ENCODE results near the gene ZNF354C.
A peak's percentile ranks its signal among the peaks of the same experiment; 100 is the strongest.
"Not testable (repeated sequence)": the region's sequence is repeated elsewhere in the genome, so short reads cannot be mapped to it uniquely, and the experiment has no call there.

The ZNF354C gene

DNA sequence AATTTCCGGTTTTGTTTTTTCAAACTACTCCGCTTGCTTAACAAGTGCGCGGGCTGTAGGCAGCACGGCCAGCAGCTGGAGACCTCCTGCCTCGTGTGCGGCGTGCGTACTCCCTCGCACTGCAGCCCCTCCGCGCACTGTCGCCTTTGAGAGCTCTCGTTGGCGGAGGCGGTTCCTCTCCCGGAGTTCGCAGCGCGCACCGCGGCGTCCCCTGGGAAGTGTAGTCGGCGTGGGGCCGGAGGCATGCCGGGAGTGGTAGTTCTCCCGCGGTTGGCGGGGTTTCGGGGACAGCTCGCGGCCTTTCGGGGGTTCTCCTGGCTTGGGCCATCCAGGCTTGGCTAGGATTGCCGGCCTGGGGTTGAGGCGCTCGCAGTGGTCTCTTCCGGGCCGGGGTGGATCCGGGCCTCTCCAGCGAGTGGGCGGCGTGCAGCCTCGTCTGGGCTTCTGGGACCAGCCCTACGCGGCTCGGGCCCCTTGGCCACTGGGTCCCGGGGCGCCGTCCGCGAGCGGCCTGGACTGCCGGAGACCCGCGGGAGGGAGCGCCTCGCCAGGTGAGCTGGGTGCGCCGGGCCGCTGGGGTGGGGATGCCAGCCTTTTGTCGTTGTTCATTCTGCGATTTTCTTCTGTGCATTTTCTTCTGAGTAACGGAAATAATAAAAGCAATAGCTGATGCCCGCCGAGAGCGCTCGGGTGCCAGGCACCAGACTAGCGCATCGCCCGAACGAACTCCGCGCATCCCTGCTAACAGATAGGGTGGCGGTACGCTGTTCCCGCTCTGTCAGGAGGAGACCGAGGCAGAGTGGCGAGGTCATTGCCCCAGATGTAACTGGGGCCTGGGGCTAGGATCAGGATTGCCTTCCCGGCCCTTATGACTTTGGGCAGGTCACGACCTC, at the start of gene ZNF354C:
Gene ZNF354C, plus strand, starts transcription at position 258 of the 893 bp plus-strand sequence. CDS start 1,696 bp downstream, outside the sequence.
- peak in 55 of 56 donors; percentile 18 to 93 (median 81) for DNase-seq

DNA sequence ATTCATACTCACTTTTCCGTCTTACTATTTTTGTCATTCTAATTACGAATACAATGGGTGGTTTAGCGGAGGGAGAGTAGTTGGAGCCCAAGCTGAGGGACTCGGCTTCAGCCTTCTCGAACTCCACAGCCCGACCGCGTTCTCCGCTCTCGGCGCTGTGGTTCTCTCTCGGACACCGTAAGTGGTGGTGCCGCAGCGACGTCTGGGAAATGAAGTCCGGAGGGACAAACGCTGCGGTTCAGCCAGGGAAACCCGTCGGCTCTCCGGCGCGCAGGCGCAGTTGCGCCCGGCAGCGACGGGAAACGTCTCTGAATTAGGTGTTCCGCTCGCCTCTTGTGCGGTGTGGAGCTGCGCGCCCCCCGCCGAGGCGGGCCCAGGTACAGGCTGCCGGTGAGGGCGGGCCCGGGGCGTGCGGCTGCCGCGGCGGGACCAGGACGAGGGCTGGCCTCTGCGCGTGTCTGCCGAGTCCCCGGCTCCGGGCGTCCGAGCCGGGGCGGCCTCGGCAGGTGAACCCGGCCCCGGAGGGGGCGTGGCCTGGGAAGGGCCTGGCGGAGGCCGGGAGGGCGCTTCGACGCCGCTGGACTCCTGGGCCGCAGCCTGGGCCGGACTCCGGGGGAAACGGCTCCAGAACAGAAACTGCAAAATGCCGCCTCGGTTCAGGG, 36.5 kb upstream of the ZNF354C start, which contains the start of gene ZNF879:
Gene ZNF879, plus strand, starts transcription at position 277 of the 662 bp plus-strand sequence. CDS start 1,201 bp downstream, outside the sequence.
- peak; percentile 51 to 97 (median 91) for DNase-seq

DNA sequence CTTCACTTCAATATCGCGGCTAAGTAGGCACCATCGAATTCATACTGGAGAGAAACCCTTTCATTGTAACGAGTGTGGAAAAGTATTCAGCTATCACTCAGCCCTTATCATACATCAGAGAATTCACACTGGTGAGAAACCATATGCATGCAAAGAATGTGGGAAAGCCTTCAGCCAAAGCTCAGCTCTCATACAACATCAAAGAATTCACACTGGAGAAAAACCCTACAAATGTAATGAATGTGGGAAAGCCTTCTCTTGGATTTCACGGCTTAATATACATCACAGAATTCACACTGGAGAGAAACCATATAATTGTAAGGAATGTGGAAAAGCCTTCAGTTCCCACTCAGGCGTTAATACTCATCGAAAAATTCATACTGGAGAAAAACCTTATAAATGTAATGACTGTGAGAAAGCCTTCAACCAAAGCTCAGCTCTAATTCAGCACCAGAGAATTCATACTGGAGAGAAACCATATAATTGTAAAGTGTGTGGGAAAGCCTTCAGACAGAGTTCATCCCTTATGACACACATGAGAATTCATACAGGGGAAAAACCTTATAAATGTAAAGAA, 27.1 kb upstream of the ZNF354C start:
- DNase-seq = no peak

DNA sequence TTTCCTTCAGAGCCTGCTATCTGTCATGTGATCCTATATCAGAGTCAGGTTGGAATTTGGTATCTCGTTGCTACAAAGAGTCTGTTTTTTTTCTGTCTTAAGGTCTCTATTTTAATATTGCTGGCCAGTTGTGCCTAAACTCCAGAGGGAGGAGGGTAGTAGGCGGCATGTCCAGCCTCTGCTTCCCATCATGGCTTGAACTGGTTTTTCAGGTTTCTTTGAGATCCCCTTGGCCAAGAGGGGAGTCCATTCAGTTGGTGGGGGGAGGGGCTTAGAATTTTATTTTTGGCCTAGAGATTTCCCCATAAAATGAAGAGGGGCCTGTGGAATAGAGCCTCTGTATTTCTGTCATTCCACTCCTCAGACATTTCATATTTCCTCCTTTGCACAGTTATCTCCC, 15.4 kb upstream of the ZNF354C start:
- DNase-seq = no peak

DNA sequence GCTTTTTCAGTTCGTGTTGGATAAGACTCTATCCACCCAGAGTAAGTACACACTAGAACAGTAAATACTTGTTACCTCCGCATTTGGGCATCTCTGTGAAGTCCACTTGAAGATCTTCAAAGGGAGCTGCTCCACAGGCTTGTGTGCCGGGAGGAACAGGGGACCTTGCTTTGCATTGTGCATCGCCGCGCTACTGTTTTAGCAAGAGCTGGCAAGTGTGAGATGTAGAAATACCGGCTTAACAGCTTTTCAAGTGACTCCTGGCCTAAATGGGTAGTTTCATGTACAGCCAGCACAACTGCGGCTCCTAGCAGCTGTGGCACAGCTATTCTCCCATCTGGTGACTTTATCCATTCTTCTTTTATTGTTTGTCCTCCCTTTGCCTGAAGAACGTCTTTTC, 8.4 kb upstream of the ZNF354C start:
- DNase-seq = no peak

DNA sequence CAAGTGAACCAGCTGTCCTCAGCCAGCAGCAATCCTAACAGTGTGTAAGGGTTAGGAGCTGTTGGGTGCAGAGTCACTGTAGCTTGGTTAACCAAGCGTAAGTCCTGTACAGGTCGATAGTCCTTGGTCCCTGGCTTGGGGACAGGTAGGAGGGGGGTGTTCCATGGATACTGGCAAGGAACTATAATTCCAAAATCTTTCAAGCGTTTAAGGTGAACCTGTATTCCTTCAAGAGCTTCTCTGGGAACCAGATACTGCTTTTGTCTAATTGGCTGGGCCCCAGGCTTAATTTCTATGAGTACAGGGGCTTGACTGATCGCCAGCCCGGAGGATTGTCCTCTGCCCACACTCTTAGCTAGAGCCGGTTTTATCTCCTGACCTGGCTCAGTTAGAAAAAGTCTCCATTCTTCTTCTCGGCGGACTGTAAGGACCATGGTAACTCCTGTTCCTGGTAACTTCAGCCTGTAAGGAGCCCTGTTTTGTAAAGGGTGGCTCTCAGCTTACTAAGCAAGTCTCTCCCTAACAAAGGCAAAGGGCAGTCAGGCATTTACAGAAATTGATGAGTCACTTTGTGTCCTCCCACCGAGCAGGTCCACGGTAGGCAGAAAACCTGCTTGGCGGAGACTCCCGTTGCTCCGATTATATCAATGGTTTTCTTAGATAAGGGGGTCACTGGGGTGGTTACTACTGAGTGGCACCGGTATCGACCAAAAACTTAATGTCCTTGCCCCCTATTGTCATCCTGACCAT, 6.0 kb upstream of the ZNF354C start:
- DNase-seq = no peak

DNA sequence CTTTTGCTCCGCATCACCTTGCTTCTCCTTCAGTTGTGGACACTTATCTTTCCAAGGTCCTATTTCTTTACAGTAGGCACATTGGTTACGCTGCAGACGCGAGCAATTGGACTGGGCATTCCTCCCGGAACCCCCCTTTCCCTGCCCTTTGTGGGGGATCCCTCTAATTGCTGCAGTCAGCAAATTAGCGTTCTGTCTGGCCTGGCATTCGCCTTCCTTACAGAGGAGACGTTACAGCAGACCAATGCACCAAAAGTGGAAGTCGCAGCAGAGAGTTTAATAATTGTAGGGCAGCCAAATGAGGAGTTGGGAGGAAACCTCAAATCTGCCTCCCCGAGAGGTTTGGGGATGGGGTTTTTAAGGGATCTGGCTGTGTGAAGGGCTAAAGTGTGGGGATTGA, 5.3 kb upstream of the ZNF354C start:
- no peak for DNase-seq

DNA sequence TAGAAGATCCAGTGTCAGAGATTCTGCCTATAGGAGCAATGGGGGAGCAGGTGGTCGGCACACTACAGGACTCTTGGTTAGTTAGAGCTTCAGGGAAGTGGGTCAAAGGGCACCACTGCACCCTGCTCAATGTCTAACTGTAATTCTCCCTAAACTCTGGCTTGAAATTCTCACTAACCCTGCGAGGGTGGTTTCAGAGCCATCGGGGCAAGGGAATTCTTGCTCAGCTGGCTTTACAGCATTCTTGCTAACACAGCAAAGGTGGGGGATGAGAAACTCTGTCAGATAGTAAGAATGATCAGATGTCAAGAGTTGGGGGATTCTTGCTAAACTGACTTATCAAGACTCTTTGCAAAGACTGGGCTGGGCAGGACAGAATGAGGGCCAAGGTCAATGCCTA, 4.7 kb upstream of the ZNF354C start:
- no peak for DNase-seq

DNA sequence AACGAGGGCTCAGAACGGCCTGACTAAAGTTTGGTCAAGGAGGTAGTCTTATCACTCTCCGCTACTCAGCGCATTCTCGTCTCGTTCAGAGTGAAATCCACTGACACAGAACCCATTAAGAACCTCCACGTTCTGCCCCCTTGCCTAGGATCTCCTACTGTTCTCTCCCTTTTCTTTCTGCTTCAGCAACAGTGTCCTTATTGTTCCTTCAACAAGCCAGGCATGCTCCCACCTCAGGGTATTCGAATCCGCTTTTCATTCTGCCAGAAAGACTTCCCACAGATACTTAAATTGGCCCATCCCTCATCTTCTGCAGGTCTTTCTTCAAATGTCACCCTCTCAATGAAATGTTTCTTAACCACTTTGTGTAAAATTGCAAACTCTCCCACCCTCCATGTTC, 4.3 kb upstream of the ZNF354C start:
- no peak for DNase-seq

DNA sequence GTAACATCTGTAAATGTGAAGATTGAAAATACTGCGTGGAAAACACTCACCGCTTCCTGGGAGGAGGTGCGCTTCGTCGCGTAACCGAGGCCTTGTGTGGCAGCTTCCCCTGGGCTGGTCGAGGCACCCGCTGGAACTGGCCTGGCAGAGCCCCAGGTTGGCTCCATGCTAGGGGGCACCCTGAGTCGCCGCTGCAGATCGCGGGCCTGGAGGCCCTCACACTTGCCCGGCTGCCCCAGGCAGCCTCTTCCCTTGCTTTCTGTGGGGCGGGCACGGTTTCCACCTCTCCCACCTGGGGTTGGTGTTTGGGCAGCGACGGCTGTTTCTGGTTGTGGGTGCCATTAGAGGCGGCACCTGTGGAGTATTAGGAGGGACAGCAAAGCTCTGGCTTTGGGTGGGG, 852 bp downstream of the ZNF354C start:
- no peak for DNase-seq

DNA sequence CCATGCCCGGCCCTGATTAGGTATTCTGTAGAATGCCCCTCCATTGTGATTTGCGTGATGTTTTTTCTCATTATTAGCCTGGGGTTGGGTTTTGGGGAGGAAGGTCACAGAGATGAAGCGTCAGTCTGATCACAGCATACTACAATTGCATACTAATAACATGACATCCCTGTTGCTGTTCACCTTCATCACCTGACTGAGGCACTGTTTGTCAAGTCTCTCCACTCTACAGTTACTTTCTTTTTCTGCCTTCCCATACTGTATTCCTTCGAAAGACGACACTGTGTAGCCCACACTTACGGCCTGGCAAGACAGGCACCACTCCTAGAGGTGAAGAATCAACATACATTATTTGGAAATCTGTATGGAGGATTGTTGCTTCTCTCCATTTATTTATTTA, 5.5 kb downstream of the ZNF354C start:
- DNase-seq = no peak

DNA sequence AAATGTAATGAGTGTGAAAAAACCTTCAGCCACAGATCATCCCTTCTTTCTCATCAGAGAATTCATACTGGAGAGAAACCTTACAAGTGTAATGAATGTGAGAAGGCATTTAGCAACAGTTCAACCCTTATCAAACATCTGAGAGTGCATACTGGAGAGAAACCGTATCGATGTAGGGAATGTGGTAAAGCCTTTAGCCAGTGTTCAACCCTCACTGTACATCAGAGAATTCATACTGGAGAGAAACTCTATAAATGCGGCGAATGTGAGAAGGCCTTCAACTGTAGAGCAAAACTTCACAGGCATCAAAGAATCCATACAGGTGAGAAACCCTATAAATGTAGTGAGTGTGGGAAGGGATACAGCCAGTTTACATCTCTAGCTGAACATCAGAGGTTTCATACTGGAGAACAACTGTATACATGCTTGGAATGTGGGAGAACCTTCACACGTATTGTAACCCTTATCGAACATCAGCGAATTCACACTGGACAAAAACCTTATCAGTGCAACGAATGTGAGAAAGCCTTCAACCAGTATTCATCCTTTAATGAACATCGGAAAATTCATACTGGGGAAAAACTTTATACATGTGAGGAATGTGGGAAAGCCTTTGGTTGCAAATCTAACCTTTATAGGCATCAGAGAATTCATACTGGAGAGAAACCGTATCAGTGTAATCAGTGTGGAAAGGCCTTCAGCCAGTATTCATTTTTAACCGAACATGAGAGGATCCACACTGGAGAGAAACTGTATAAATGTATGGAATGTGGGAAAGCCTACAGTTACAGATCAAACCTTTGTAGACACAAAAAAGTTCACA, 19.2 kb downstream of the ZNF354C start:
- DNase-seq = no peak

DNA sequence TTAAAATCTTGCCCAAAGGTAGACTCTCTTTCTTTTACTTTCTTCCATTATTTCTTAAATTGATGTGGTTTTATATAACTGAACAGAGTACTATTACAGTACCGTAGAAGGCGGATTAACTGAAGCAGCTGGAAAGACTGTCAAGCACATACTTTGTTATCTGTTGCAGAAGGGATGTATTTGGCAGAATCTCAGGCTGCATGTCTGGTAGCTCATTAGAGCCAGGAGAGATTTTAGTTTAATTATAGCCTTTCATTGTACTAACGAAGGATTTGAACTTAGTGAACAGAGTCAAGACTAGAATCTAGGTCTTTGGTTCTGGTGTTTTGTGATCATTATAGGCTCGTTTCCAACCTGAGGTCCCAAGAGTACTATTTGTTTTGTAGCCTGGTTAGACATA, 20.6 kb downstream of the ZNF354C start:
- no peak for DNase-seq

DNA sequence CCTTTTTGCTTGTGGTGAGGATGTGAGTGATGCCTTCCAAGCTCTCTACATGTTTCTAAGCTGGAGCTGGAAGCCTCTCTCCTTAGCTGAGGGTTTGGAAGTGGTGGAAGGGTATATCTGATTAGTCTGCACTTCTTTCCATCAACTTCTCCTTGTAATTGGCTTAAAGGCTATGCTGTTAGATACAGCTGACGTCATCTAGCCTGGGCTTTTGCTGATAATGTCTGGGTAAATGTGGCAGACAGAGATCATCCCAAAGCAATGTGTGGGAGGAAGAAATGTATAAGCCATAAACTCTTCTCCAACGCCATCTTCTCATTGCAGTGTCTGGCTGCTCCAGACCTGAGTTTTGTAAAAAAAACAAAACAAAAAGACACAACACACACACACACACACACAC, 29.3 kb downstream of the ZNF354C start:
- DNase-seq = no peak

DNA sequence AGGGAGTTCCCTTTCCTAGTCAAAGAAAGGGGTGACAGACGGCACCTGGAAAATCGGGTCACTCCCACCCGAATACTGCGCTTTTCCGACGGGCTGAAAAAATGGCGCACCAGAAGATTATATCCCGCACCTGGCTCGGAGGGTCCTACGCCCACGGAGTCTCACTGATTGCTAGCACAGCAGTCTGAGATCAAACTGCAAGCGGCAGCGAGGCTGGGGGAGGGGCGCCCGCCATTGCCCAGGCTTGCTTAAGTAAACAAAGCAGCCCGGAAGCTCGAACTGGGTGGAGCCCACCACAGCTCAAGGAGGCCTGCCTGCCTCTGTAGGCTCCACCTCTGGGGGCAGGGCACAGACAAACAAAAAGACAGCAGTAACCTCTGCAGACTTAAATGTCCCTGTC, 41.1 kb downstream of the ZNF354C start:
- not testable (repeated sequence) for DNase-seq

DNA sequence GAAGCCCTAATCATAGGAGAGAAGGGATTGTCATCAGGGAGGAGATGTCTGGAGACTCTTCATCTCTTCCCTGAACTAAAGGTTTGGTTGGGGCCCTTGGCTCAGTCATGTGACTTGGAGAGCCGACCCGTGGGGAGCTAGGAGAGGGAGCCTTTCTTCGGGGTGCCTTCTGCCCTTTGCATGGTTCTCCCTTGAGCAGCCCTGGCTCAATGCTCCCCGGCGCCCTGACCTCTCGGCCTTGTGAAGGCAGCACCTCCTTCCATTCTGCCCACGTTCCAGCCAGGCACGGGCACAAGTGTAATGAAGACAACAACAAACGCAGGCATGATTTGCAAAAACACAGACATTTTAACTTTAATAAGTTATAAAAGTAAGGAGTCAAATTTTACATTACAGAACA, 50.4 kb downstream of the ZNF354C start:
- DNase-seq = no peak

DNA sequence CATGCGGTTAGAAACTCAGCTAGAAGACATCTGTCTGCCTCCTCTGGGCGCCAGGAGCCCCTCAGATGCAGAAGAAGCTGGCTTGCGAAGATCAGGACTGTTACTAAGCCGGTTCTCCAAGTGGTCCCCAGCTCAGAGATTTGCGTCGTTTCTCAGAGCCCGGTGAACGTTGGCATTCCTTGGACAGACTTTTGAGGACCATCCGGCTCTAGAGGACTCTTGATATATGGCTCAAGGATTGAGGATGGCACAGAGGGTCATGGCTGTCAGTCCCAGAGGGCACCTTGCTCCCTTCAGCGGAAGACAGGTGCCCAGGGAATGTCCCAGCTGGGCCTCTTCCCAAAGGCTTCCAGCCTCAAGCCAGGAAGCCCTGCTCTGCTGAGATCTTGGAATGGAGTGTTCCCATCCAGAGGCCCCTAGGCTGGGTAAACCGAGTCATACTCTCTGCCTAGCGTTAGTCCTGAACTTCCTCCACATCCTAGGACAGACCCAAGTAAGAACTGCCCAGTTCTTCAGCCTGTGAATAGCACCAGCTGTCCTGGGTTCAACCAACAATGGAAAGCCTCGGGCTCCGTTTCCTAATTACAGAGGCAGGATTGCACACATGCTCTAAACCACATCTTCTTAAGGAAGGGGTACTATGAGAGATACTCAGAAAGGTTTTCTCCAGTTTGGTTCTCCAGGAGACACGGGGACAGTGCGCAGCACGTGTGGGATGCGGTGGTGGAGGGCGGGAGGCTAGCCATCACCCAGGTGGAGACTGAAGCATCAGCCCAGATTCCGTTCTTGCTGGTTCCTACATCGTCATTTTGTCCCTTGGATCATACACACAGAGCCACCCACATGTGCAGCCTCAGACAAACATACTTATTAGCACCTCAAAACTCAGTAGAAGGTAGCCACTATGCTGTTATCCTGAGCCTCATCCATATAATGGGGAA, 51.4 kb downstream of the ZNF354C start:
- no peak for DNase-seq

DNA sequence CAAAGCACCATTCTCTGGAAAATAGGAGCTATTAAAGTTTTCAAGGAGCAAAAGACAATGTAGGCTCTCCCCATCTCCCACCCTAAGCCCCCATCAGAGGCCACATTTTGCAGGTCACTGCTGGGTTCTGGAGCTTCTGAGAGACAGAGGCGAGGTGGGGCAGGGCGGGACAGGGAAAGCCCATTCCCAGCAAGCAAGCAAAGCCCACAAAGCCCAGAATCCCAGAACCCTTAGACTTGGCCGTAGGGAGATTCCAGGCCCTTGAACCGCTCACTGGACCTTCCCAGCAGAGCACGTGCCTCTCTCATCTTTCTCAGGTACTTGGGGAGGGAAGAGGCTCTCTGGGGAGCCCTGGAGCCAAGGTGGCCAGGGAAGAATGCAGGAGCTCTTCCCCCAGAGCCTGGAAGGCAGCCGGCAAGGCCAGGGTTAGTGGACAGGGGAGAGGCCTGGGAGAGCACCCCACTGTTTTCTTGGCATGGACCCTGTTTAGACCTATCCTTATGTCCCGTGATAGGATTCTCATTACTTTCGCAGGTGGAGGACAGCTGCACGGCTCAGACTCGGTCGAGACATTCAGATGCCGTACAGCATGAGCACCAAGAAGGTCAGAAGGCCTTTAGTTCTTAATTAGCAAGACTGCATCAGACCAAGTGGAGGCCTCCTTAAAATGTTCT, 52.4 kb downstream of the ZNF354C start:
- DNase-seq = no peak

DNA sequence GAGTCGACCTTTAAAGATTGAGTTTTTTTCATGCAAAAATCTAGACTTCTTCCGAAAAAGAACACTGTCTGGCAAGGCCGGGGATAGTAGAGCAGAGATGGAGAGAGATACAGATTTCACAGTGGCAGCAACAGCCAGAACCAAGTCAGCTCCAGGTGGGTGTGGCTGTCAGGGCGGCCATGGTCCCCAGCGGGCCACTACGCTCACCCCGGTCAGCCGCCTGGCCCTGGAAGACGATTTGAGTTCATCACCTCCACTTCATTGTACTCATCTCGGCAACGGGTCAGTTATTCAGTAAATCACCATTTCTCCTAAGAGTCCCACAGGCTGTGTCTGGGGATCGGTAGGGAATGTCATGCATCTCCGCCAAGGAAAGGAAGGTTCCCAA, 53.0 kb downstream of the ZNF354C start:
- DNase-seq = no peak

All from nucleus accumbens (tissue), 56 donors.